Measurements from ENCODE around the gene COG2. TPM values are rescaled to one million over a fixed set of nuclear protein-coding genes. Genes with fewer than 3 reads are reported as not detected.

Gene COG2
- total and polyA plus RNA-seq, 2 of the 13 experiments (the other 11 are each of a cell fraction or from before 2014, with no cell fraction given): 16.8 to 36.3 TPM

DNA sequence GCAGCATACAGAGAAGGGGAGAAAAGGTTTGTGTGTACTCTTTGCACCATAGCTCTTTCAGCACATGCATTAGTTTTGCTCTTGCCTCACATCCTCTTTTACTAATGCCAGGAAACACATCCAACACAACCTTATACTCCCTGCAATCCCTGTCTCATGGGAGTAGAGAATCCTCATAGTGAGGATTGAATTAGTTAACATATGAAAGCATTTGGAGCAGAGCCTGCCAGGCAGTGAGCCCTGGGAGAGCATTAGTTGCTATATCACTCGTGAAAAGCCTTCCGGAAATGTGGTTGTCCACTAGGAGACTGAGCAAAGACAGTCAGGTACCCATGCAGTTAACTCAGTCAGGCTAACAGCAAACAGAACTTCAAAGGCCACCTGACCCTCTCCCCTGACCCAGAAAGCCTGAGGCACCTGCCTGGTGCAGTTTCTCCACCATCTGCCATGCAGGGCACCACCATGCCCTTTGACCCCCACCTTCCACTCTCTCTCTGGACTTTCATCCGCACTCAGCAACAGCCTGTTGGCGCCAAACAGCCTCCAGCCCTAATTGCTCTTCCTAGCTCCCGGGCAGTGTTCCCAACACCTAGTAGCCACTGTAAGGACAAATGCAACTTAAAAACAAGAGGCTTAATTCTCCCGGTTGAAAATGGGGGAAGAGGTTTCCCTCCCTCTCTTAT, 86.6 kb downstream of the COG2 start:
- H2AFZ ChIP-seq (ENCODE audit: low read length): no peak overlapping the region
- H3K4me3 ChIP-seq (replicated peaks in 1 of 3; ENCODE audit: insufficient read depth in 1 of 3, low read depth in 2 of 3, low read length in 3 of 3): peak overlapping the region; percentile 3 to 63 (median 36); a peak in 4 of 6 replicates
- in situ Hi-C loops (cut with HindIII; ENCODE audit: extremely low pct_ligation_motif_present, low pct_unique_long_range_greater_than_20kb) (no loop called here), intact Hi-C loops (cut with micrococcal nuclease; ENCODE audit: unreplicated experiment) (loop anchor here (1.0 to 2.0 kb wide), 3 partner anchors 14 to 26 kb away; partner anchors contain the start of gene AGT)
- H4K20me1 ChIP-seq (ENCODE audit: insufficient read depth, low read length): no peaks in the 10 kb centered on the region
- peaks cover 94% of the 10 kb centered on the region for H3K4me1 ChIP-seq (ENCODE audit: insufficient read depth, low read length)
- H3K9me3 ChIP-seq (ENCODE audit: low read length): peaks cover 2% of the 10 kb centered on the region
- no peaks in the 10 kb centered on the region for H3K36me3 ChIP-seq (replicated peaks in 1 of 2; ENCODE audit: control insufficient read depth in 1 of 2, insufficient read depth in 2 of 2, low read length in 2 of 2)
- peak; percentile 95 for DNase-seq (ENCODE audit: low spot score)
- H3K27ac ChIP-seq (ENCODE audit: extremely low read length, insufficient read depth, low read length): peak overlapping the region; percentile 94
- FAIRE-seq: peak; percentile 92
- 0% methylated on average over 6 of the region's 6 CpGs for WGBS (ENCODE audit: low lambda C conversion rate)
- no TSS peak for BruUV-seq (replicated peaks)
- CTCF ChIA-PET (ENCODE audit: low intra/inter-chr PET ratio, low total read pairs): no interaction called here
- peak overlapping the region; percentile 72 for H3K9ac ChIP-seq (ENCODE audit: insufficient read depth, low read depth, low read length)
- peak overlapping the region; percentile 76 for H3K4me2 ChIP-seq (ENCODE audit: low read depth, low read length)
- no peaks in the 10 kb centered on the region for H3K79me2 ChIP-seq (ENCODE audit: insufficient read depth, low read length)
- POLR2A ChIA-PET: interaction anchor here (0.8 to 5.4 kb wide), 9 partner anchors 15 to 491 kb away, joined by 3 to 110 read pairs (median 5); partner anchors contain the start of gene AGT
- H3K27me3 ChIP-seq (ENCODE audit: control insufficient read depth in 1 of 2, insufficient read depth in 2 of 2, low read length in 2 of 2): no peaks in the 10 kb centered on the region
- peak; percentile 94 for ATAC-seq
- TF ChIP-seq HNRNPH1 (optimal IDR thresholded peaks at IDR 0.05; ENCODE audit: low read depth, low read length): no peak
- TF ChIP-seq ELF3 (CRISPR knock-in tag; IDR thresholded peaks at IDR 0.05): peak; percentile 84
- TF ChIP-seq, protein P1, sequence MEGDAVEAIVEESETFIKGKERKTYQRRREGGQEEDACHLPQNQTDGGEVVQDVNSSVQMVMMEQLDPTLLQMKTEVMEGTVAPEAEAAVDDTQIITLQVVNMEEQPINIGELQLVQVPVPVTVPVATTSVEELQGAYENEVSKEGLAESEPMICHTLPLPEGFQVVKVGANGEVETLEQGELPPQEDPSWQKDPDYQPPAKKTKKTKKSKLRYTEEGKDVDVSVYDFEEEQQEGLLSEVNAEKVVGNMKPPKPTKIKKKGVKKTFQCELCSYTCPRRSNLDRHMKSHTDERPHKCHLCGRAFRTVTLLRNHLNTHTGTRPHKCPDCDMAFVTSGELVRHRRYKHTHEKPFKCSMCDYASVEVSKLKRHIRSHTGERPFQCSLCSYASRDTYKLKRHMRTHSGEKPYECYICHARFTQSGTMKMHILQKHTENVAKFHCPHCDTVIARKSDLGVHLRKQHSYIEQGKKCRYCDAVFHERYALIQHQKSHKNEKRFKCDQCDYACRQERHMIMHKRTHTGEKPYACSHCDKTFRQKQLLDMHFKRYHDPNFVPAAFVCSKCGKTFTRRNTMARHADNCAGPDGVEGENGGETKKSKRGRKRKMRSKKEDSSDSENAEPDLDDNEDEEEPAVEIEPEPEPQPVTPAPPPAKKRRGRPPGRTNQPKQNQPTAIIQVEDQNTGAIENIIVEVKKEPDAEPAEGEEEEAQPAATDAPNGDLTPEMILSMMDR (CRISPR knock-in tag; IDR thresholded peaks at IDR 0.05): peak; percentile 38
- TF ChIP-seq, protein P2, sequence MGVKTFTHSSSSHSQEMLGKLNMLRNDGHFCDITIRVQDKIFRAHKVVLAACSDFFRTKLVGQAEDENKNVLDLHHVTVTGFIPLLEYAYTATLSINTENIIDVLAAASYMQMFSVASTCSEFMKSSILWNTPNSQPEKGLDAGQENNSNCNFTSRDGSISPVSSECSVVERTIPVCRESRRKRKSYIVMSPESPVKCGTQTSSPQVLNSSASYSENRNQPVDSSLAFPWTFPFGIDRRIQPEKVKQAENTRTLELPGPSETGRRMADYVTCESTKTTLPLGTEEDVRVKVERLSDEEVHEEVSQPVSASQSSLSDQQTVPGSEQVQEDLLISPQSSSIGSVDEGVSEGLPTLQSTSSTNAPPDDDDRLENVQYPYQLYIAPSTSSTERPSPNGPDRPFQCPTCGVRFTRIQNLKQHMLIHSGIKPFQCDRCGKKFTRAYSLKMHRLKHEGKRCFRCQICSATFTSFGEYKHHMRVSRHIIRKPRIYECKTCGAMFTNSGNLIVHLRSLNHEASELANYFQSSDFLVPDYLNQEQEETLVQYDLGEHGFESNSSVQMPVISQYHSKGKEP (CRISPR knock-in tag; IDR thresholded peaks at IDR 0.05): no peak
- peak; percentile 94 for TF ChIP-seq ZSCAN31 (CRISPR knock-in tag; IDR thresholded peaks at IDR 0.05; ENCODE audit: low read depth)
- TF ChIP-seq TEF (CRISPR knock-in tag; IDR thresholded peaks at IDR 0.05): no peak
- TF ChIP-seq ZNF232 (CRISPR knock-in tag; IDR thresholded peaks at IDR 0.05; ENCODE audit: borderline replicate concordance): peak; percentile 51; the same call in 1 of the 2 replicates
- TF ChIP-seq ZNF33B (CRISPR knock-in tag; IDR thresholded peaks at IDR 0.05): no peak; the same call in 1 of the 2 replicates
- TF ChIP-seq ZC3H13 (CRISPR knock-in tag; IDR thresholded peaks at IDR 0.05): peak; percentile 67; the same call in 1 of the 2 replicates
- TF ChIP-seq NRL (CRISPR knock-in tag; IDR thresholded peaks at IDR 0.05; ENCODE audit: borderline replicate concordance): no peak
- TF ChIP-seq ZNF264 (CRISPR knock-in tag; IDR thresholded peaks at IDR 0.05): peak; percentile 94
- TF ChIP-seq, protein P3, sequence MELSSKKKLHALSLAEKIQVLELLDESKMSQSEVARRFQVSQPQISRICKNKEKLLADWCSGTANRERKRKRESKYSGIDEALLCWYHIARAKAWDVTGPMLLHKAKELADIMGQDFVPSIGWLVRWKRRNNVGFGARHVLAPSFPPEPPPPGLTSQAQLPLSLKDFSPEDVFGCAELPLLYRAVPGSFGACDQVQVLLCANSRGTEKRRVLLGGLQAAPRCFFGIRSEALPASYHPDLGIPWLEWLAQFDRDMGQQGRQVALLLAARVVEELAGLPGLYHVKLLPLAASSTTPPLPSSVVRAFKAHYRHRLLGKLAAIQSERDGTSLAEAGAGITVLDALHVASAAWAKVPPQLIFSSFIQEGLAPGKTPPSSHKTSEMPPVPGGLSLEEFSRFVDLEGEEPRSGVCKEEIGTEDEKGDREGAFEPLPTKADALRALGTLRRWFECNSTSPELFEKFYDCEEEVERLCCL (CRISPR knock-in tag; IDR thresholded peaks at IDR 0.05; ENCODE audit: borderline replicate concordance): no peak
- no peak; the same call in 1 of the 2 replicates for TF ChIP-seq ZNF558 (CRISPR knock-in tag; IDR thresholded peaks at IDR 0.05; ENCODE audit: borderline replicate concordance)
- no peak for TF ChIP-seq KDM5A (IDR thresholded peaks at IDR 0.05; ENCODE audit: borderline replicate concordance, low read length)
- TF ChIP-seq REL (CRISPR knock-in tag; conservative IDR thresholded peaks at IDR 0.05): no peak
- TF ChIP-seq SMAD9 (CRISPR knock-in tag; IDR thresholded peaks at IDR 0.05): 0 out of 2 replicates have a peak, but pooled peaks have one; percentile 21
- TF ChIP-seq ZNF776 (CRISPR knock-in tag; IDR thresholded peaks at IDR 0.05): no peak
- TF ChIP-seq PHF21A (CRISPR knock-in tag; IDR thresholded peaks at IDR 0.05): peak; percentile 92
